ENCODE data around the gene MFSD2A. TPM values are rescaled to one million over a fixed set of nuclear protein-coding genes. Genes with fewer than 3 reads are reported as not detected.
A peak's percentile ranks its signal among the peaks of the same experiment; 100 is the strongest.

MFSD2A gene
- total RNA-seq, 4 donors from 2014 or later = 8.9 to 60.8 (median 16.5) TPM

DNA sequence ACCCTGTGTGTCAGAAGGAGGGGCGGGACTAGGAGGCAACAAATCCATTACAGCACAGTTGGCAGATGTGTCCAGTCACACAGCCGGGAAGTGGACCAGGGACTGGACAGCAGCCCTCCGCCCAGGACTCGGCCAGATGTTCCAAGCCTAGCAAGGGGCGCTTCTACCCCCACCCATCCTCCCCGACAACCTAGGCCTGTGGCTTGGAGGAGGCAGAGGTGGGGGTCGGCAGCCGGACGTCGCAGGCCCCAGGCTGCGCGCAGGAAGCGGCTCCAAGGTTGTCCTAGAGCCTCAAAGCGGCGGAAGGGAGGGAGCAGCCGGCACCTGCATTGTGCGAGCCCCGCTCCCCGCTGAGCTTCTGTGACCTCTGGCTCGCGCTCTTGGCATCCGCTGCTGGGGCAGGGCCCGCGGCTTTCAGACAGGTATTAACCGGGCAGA is 32.7 kb upstream of the MFSD2A start:
- no peak for DNase-seq
- H3K27me3 ChIP-seq = no peaks in the 10 kb centered on the region
- intact Hi-C loops (cut with DNase I) = no loop called here
- TF ChIP-seq POLR2A (IDR thresholded peaks at IDR 0.05) = no peak
- TF ChIP-seq, protein P1, sequence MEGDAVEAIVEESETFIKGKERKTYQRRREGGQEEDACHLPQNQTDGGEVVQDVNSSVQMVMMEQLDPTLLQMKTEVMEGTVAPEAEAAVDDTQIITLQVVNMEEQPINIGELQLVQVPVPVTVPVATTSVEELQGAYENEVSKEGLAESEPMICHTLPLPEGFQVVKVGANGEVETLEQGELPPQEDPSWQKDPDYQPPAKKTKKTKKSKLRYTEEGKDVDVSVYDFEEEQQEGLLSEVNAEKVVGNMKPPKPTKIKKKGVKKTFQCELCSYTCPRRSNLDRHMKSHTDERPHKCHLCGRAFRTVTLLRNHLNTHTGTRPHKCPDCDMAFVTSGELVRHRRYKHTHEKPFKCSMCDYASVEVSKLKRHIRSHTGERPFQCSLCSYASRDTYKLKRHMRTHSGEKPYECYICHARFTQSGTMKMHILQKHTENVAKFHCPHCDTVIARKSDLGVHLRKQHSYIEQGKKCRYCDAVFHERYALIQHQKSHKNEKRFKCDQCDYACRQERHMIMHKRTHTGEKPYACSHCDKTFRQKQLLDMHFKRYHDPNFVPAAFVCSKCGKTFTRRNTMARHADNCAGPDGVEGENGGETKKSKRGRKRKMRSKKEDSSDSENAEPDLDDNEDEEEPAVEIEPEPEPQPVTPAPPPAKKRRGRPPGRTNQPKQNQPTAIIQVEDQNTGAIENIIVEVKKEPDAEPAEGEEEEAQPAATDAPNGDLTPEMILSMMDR (IDR thresholded peaks at IDR 0.05) = no peak
- H3K27ac ChIP-seq = no peak overlapping the region
- H3K4me1 ChIP-seq = peaks cover 4 to 18% of the 10 kb centered on the region in 2 donors
- H3K9me3 ChIP-seq = no peaks in the 10 kb centered on the region
- 51 to 55% methylated on average over 21 to 24 of the region's 25 CpGs for WGBS, 2 donors
- no peaks in the 10 kb centered on the region for H3K36me3 ChIP-seq
- H3K4me3 ChIP-seq (replicated peaks in 1 of 3) = no peak overlapping the region

DNA sequence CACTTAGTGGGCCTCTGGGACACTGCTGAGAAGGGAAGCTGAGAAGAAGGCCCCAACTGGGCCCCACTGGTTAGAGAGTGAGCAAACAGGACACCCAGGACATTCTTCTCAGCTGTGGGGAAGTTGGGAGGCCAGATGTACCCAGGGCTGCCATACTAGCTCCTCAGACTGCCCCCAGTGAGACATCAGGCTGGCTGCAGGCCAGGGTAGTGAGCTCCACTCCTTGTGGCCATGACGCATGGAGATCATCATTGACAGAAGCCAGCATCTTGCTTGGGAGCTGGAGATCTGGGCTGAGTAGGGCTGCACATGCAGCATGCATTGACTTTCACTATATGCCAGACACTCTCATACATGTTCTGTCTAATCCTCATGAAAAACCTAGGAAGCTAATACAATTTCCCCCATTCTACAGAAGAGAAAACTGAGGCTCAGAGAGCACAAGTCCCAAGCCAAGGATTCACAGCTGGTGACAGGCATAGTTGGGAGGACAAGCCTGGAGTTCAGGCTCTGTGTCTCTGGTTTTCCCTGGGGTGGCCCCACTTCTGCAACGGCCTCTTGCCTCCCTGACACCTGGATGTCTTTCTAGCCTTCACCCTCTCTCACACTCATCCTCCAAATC is 29.1 kb upstream of the MFSD2A start:
- intact Hi-C loops (cut with DNase I) = no loop called here

DNA sequence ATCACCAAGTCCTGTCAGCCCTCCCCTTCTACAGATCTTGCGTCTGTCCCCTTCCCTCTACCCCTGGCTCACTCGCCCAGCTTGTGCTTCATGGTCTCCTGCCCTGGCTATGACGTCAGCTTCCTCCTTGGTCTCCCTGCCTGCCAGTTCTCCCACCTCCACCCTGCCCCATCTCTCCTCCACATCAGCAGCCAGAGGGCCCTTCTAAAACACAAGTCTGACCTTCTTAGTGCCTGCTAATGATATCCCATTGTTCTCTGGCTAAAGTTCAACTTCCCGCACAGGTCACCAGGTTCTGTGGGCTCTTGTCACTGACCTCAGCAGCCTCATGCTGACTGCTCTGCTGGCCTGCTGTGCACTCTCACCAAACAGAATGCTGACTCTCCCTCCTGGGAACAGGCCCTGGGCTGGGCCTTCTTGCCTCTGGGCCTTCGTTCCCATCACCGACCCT is 28.6 kb upstream of the MFSD2A start:
- peak overlapping the region; percentile 19 to 92 (median 82) for H3K27ac ChIP-seq
- intact Hi-C loops (cut with DNase I) = no loop called here

More for the DNA sequence above, 29.1 kb upstream of the MFSD2A start:
- 66 to 75% methylated on average over 2 of the region's 2 CpGs for WGBS, 2 donors
- TF ChIP-seq, protein P1 (IDR thresholded peaks at IDR 0.05) = no peak
- TF ChIP-seq POLR2A (IDR thresholded peaks at IDR 0.05) = no peak
- H3K27ac ChIP-seq = peak overlapping the region; percentile 19 to 92 (median 82)
- no peaks in the 10 kb centered on the region for H3K36me3 ChIP-seq
- no peaks in the 10 kb centered on the region for H3K9me3 ChIP-seq
- no peak overlapping the region for H3K4me3 ChIP-seq (replicated peaks in 1 of 3)
- H3K27me3 ChIP-seq = no peaks in the 10 kb centered on the region
- peaks cover 7 to 26% of the 10 kb centered on the region in 2 donors for H3K4me1 ChIP-seq
- DNase-seq = peak in 1 of 2 donors; percentile 15

DNA sequence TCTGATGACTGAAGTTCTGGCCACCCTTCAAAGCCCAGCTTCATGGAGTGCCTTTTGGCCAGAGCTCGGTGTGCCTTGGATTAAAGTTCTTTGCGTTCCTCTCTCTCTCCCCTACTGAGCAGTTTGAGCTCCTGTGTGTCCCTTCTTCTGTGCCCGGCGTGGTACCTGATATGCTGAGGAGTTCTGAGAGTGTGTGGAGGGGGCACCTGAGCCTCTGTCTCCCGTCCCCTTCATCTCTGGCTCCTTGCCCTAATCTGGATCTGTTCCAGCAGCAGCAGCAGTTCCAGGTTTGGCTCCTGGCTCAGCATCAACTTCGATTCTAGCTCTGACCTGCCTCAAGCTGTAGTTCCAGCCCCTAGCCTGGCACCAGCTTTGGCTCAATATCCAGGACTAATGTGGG is 28.1 kb upstream of the MFSD2A start:
- Histone ChIP-seq H3K27me3 (no peaks in the 10 kb centered on the region), H3K9me3 (no peaks in the 10 kb centered on the region), H3K4me3 (replicated peaks in 1 of 3) (no peak overlapping the region), H3K36me3 (no peaks in the 10 kb centered on the region), H3K4me1 (peaks cover 7 to 26% of the 10 kb centered on the region in 2 donors), H3K27ac (peak overlapping the region; percentile 47 to 92 (median 82))
- intact Hi-C loops (cut with DNase I) = no loop called here
- DNase-seq = peak; percentile 88 to 93
- WGBS, 2 donors = 29 to 46% methylated on average over 5 to 6 of the region's 6 CpGs
- TF ChIP-seq, protein P1 (IDR thresholded peaks at IDR 0.05) = no peak
- no peak for TF ChIP-seq POLR2A (IDR thresholded peaks at IDR 0.05)

More for the DNA sequence above, 28.6 kb upstream of the MFSD2A start:
- no peak overlapping the region for H3K4me3 ChIP-seq (replicated peaks in 1 of 3)
- no peaks in the 10 kb centered on the region for H3K36me3 ChIP-seq
- H3K9me3 ChIP-seq = no peaks in the 10 kb centered on the region
- DNase-seq = peak; percentile 52 to 84
- peaks cover 7 to 26% of the 10 kb centered on the region in 2 donors for H3K4me1 ChIP-seq
- 23 to 35% methylated on average over 6 of the region's 6 CpGs for WGBS, 2 donors
- no peaks in the 10 kb centered on the region for H3K27me3 ChIP-seq
- no peak for TF ChIP-seq POLR2A (IDR thresholded peaks at IDR 0.05)
- TF ChIP-seq, protein P1 (IDR thresholded peaks at IDR 0.05) = no peak

DNA sequence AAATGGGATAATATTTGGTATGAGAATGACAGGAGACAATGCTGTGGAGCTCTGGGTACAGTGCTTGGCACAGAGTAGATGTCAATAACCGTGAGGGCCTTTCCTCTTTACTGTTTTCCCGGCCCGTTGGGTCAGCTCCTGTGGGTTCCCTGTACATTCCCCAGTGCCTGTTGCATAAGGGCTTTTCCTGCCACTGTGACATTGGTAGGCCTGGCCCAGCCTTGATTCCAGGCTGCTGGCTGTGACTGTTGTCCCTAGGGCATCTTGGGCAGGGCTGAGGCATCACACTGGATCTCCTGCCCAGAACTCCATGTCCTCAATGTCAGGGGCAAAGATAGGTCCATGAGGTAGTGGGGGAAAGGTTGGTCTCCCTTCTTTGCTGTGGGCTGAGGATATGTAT is 27.4 kb upstream of the MFSD2A start:
- H3K4me1 ChIP-seq = peaks cover 7 to 26% of the 10 kb centered on the region in 2 donors
- no peaks in the 10 kb centered on the region for H3K9me3 ChIP-seq
- peak overlapping the region; percentile 47 to 92 (median 82) for H3K27ac ChIP-seq
- H3K4me3 ChIP-seq (replicated peaks in 1 of 3) = no peak overlapping the region
- TF ChIP-seq, protein P1 (IDR thresholded peaks at IDR 0.05) = no peak
- no peak for TF ChIP-seq POLR2A (IDR thresholded peaks at IDR 0.05)
- no peaks in the 10 kb centered on the region for H3K36me3 ChIP-seq
- WGBS, 2 donors = 57 to 95% methylated on average over 3 of the region's 3 CpGs
- DNase-seq = peak; percentile 12 to 25
- intact Hi-C loops (cut with DNase I) = no loop called here
- no peaks in the 10 kb centered on the region for H3K27me3 ChIP-seq

All from thyroid gland (tissue), 4 donors.